Cerebellar nuclear complex (tissue), 1 donor: ENCODE measurements around the gene RBM38.

Source experiments
- DNase-seq, 2 experiments: peaks; one replicate each; lab custom pipeline; 2025; lab: John Stamatoyannopoulos, UW

RBM38 gene

DNA sequence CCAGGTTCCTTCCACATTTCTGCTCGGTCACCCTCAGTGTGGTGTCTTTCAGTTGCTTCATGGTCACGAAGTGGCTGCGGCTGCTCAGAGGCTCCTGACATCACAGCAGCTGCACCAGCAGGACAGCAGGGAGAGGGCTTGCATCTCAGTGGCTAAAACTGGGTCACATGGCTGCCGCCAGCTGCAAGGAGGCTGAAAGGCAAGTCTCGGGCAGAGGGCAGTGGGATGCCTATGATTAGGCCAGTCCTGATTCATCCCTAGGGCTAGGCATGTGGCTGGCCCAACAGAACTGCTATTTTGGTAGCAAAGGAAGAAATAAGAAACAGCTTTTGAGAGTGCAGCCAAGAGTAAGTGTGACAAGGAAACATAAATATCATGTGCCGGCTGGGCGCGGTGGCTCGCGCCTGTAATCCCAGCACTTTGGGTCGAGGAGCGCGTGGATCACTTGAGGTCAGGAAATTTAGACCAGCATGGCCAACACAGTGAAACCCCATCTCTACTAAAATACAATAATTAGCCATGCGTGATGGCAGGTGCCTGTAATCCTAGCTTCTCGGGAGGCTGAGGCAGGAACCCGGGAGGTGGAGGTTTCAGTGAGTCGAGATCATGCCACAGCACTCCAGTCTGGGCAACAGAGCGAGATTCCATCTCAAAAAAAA is 46.6 kb downstream of the RBM38 start:
- no peak for DNase-seq

DNA sequence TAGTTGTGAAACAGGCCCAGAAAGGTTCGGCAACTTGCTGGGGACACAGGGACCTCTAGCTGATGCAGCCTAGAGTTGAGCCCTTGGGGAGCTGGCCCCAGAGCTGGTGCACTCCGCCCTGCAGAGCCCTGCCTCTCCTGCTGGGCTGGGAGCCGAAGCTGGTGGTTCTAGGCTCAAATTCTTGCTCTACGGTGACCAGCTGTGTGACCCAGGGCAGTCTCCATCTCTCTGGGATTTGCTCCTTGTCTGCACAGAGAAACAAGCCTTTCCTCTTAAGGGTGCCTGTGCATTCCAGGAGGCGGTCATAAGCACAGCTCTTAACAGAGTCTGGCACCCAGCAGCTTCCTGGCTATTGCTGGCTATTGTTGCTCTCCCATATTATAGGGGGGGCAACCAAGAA is 47.4 kb downstream of the RBM38 start:
- no peak for DNase-seq

DNA sequence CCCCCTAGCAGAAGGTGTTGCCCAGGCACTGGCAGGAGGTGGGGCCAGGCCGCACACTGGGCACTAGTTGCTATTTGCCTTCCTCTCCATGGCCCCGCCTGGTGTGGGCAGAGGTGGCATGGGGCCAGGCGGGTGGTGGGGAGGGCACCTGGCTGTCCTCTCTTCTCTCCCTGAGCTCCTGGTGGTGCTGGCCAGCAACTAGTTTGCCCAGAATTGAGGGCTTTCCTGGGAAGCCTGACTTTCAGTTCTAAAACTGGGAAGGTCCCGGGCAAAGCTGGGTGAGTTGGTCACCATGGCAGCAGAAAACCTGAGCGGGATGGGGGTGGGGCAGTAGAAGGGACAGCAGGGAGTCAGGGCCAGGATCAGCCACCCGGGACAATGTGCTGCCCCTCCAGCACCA is 48.2 kb downstream of the RBM38 start:
- no peak for DNase-seq

DNA sequence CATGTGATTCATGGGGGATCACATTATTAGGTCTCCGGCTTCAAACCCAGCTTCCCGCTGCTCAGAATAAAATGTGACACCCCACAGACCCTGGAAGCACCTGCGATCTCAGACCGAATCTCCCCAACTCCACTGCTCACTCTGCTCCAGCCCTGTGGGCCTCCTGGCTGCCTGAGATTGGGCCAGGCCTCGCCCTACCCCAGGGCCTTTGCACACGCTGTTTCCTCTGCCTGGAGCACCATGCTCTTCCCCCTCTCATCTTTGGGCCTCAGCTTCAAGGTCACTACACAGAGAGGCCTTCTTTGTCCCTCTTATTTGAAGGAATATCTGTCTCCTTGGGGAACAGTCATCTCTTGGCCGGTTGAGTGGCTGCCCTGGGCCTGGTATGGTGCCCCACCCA is 48.8 kb downstream of the RBM38 start:
- DNase-seq, result no peak

DNA sequence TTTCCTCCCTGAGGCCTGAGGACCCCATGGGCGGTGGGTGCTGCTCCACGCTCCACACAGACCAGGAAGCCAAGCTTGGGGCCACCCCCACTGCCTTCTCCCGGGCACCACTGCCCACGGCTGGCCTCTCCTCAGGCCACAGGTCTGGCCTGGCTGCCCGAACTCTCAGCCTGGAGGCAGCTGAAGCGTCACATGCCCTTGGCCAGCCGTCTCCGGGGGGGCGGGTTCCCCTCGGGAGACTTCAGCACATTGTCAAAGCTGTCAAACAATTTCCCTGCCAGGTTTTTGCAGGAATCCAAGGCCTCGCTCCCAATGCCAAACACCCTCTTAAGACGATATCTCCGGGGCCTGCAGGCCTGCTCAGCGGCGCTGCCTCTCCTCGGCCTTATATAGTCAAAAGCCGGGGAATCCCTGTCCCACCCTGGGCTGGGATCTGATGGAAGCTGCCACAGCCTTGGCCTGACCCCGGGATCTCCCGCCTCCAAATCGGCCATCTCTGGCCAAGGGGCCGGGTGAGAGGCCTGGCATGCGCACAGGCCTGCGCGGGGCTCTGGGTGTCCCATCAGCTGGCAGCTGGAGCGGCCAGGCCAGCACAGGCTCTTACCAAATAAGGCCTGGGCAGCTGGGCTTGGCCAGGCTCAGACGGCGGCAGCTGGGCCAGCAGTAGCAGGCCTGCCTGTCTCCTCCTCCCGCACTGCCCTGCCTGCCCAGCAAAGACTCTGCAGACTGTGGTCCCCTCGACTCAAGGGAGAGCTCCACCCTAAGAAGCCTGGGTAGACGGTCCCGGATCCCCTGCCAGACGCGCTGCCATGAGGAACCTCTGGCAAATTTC is 49.7 kb downstream of the RBM38 start:
- no peak for DNase-seq

DNA sequence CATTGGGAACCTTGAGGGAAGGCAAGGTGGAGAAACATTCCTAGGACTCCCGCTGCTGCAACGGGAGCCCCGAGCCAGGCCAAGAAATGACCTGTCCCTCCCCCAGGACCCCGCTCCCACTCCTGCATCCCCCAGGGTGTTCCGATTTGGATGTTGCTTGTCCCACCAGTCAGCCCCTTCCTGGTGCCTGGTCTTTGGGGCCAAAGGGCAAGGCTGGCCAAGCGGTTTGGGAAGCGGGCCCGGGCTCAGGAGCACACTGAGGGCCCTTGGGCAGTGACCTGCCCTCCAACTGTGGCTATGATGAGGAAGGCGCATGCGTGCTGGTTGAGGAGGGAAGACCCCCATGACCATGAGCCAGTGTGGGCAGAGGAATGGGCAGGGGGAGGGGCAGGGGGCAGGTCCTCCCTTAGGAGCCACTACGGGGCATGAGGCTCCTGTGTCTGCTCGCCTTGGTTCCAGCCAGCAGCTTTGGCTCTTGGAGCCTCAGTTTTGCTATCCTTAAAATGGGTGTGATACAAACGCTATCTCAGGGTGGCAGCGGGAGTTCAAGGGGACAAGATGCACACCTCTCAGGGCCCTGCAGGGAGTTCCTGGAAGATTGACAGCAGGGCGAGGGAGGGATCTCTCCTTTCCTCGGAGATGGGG is 50.4 kb downstream of the RBM38 start:
- no peak for DNase-seq

DNA sequence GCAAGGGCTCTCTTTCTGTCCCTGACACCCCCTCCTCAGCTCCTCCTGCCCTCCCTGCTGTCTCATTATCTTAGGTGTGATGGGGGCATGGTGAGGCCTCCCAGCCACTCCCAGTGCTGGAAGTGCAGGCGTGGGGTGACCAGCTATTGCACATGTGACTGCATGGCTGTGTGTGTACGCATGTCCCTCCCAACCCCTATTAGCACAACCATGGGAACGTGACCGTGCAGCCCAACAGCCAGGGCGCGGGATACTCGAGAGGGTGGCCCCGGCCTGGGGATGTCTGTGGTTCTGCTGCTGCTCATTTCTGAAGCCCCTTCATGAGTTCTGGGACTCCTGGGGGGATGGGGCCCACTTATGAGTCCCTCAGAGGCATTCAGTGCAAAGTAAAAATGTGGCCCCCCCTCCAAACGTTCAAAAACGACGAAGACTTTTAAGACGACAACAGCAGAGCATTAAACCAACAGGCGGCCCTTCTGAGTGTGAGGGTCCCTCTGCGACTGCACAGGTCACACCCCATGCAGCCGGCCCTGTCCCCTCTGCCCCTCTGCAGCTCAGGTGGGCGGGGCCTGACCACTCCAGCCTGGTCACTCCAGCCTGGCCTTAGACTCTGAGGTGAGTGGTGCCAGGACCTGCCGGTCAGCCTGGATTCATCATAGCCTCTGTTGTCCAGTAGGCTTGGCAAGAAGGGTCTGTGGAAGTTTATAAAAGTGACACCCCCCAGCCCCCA is 51.1 kb downstream of the RBM38 start:
- DNase-seq, result no peak

DNA sequence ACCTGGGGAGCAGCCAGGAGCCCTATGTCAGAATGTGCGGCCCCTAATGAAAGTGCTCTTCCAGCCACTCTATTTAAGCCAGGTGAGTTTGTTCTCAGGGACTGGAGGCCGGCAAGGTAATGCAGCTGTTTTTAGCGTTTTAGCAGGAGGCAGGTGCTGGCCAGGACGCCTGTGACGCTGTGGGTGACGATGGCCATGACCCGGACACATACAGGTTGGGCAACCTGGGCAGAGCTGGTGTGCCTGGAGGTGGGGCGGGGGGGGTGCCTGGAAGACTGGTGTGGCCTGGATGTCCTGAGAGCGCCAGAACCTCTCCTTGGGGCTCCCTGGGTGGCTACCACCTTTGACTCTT is 51.7 kb downstream of the RBM38 start:
- DNase-seq, result no peak

DNA sequence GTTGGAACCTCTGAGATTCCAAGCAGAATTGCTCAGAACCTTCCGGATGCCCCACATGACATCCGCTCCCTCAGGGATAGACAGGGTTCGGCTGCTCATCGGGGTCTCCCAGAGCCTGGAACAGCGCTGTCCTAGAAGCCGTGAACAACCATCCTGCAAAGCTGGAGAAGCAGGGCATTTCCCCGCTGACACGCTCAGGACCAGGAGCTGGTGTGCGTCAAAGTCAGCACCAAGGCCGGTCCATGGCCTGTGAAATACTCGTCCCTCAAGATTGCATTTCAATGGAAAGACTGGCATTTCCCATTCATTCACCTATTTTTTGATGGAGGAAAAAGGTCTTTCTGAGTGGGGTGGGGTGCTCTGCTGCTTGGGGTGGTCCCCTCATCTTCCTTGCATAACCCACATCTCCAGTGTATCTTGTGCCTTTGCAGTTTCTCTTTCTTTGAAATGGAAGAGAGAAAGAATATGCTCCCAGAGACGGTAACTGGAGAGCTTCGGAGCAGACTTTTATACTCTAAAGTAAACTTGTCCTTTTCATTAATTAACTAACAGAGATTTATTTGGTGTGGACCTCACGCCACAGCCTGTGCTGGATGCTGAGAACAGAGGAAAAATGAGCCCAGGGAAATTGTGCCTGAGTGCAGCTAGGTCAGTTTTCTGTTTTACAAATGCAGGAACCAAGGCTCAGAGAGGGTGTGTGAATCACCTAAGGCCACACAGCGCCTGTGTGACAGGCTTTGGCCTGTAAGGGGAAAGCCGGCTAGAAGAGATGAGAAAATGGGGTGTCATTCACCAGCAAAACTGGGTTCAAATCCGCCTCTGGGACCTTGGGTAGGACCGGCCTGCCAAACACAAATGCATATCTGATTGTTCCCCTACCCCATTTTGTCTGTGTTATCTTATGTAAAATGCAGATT is 52.4 kb downstream of the RBM38 start:
- no peak for DNase-seq

DNA sequence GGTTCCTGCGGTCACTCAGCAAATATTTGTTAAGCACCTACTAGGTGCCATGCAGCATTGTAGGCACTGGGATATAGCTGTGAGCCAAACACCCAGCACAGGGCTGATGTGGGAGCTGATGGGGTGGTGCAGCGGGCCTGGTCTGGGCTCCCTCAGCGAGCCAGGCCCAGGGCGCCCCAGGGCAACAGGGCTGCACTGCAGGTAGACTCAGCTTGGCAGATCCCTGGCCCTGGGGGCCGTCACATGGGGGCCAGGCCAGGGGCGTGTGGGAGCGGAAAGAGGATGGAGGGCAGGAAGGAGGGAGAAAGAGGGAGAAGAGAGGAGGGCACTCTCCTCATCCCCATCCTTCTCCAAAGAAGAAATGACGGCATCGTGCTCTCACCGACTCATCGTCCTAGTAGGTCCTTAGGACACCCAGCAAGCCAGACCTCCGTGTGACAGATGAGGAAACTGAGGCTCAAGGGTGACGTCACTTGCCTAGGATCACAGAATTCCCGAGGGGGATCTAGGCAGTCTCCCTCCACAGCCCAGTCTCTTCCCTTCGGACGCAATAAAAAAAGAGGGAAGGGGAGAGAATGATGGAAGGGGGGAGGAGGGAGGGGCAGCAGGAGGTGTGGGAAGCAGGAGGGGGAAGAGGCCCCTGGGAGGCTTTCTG is 53.3 kb downstream of the RBM38 start:
- DNase-seq, result no peak

DNA sequence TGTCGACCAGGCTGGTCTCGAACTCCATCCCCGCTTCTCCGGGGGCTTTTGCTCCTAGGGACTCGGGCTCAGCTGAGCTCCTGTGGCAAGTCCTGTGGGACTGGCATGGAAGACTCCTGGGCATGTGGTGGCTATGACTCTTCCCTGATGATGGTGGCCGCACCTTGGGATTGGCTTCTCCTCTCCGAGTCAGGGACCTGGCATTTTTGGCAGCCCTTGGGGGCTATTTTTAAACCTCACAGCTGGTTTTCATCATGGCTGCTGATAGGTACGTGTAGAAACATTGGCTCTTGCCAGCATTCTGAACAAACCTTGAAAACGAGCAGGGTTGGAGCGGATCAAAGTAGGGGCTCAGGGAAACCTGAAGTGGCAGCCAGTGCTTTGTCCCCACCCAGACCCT is 54.1 kb downstream of the RBM38 start:
- DNase-seq, result no peak

DNA sequence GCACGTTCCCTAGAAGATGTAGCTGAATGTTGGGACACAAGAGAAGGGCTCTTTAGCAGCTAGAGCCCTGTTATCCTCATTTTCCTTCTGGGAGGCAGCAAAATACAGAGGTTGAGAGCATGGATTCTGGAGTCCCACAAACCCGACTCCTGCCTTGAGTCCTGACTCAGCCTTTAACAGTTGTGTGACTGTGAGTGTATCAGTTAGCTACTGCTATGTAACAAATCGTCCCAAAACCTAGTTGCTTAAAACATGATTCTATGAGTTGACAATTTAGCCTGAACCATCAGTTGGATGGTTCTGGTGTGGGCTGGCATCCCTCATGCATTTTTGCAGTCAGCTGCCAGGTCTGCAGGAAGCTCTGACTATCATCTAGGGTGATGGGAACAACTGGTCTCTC is 54.6 kb downstream of the RBM38 start:
- DNase-seq, result no peak

DNA sequence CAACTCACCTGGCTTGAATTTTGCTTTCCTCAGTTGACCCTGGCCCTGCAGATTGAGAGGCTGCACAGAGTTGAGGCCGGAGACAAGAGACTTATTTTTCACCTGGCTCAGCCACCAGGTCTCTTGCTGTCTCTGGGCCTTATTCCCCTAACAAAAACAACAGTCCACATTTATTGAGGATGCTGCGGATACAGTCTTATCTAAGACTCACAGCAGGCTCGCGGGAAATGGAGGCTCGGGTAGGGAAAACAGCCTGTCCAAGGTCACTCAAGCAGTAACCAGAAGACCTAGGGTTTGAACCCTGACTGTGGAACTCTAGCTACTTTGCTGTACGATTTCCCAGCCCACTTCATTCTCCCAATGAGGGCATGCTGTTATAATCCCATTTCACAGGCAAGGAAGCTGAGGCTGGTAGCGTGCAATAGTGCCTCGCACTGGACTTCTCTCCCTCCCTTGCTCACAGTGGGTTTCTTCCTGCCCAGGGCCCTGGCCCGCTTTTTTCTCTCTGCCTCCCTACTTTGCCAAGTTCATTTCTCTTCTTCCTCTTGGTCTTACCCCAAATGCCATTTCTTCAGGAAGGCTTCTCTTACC is 57.7 kb downstream of the RBM38 start:
- DNase-seq, result no peak

DNA sequence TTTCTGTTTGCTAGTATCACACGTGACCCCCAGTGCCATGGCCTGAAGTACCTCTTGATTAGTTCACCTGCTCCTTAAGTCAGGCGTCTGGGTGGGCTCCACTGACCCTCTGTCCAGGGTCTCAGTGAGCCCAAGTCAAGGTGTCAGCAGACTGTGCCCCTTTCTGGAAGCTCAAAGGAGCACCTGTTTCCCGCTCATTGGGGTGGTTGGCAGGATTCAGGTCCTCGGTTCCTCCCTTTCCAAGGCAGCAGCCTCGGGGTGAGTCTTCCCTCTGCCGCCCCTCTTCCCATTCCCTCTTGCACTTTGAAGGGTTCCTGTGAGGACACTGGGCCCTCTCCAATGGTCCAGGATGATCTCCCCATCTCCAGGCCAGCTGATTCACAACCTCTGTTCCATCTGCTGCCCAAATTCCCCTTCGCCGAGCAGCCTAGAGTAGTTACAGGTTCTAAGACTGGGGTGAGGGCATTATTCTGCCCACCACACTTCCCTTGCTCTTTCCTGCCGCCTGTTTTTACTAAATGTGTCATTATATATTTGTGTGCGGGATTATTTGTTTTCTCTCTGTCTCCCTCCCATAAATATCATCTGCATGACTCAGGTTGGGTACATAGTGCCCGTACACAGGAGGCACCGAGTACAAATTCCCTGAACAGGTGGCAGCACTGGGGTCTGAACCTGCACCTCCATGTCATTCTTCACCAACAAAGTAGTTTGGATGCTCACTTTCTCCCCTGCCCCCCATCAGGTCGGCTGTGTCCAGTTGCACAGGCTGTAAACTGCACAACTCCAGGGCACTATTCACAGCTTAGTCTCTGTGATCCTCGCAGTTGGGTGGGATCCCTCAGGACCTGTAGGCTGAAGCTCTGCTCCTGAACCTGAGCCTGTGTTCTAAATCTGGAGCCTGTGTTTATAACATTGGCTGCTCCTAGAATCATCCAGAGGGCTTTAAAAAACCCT is 58.5 kb downstream of the RBM38 start:
- no peak for DNase-seq

DNA sequence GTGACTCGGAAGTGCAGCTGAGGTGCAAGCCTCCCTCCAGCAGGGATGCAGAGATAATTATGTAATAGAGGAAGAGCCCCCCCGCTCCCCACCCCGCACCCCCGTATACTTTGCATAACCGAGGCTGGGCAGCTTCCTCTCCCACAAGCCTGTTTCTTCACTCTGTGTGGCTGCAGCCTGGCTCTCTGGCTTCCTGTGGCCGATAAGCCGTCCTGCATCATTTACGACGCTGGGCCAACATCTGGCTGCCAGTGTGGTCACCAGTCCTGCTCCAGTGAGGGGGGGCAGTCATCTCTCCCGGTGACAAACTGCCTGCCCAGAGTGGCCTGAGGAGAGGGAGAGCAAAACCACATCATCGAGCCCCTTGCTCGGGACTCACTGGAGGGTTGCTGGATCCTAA is 59.2 kb downstream of the RBM38 start:
- DNase-seq, result no peak

DNA sequence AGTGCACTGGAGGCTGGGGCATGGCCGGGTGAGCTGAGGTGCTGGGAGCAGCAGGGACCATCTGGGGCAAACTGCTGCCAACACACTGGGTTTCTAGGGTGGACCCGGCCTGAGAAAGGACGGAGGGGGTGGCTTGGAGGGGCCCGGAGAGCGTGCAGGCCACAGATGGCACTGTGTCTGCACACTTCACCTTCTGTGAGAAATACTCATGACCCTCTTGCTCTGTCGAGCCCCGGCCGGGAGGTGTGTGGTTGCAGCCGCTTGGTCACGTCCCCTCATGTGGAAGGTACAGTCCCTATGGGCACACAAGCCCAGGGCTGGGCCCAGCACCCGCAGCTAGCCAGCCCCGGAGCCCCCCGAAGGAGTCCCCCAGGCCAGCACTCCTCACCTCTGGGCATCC is 59.7 kb downstream of the RBM38 start:
- DNase-seq, result no peak

DNA sequence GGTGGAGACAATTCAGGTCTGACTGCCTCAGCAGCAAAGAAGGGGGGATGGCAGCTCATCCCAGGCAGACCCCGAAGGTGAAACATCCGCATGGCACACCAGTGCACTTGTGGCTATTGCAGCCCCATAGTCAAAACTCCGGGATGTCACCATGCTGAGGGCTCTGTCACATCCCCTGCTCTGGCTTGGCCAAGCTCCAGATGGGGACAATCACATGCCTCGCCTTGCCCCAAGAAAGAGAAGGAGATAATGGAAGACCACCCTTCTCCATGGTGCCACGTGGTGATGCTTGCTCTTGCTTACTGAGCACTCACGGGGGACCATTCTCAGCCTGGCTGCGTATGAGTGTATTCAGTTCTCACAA is 60.2 kb downstream of the RBM38 start:
- DNase-seq, result no peak

DNA sequence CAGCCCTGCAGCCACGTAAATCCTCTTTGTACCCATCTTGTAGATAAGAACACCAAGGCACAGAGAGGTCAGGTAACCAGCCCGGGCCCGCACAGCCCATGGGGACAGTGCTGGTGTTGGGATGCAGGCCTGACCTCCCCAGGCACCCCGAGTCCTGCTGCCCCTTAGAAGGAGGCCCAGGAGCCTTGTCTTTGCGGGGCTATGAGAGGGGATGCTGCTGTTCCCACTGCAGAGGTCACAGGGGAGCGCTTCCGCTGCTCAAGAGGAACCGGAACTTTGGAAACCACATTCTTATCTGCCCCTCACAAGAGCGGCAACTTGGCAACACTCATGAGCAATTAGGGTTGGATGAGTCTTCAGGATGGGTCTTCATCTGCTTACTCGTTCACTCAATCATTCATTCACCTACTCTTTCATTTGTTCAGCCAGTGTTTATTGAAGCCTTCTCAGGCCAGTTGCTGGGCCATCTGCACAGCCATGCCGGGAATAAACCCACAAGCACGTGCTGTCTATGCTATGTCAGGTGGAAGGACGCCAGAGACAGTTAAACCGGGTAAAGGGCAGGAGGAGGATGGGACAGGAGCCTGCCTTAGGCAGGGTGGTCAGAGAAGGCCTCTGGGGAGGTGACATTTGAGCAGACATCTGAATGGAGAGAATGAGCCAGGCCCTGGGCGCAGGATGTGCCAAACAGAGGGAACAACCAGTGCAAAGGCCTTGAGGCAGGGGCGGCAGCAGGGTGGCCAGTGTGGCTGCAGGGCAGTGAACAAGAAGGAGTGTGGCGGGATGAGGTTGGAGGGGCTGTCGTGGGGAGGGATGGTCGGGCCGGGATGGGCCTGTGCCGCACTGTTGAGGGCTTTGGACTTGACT is 60.8 kb downstream of the RBM38 start:
- DNase-seq, result no peak

DNA sequence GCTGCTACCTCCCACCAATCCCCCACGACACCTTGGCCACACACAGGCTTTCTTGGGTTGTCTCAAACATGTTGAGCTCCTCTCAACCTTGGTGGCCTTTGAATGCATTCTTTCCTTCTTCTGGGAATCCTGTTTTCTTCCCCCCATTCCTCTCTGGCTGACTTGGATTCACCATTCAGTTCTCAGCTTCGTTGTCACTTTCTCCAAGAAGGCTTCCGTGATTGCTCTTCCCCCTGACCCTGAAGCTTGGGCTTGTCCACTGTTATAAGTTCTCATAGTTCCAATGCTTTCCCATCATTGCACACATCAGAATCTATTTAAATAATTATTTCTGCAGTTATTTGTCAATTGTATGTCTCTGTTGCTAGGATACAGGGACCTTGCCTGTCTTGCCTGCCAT is 64.2 kb downstream of the RBM38 start:
- no peak for DNase-seq
